ENCODE data around the gene RHBDL3.

The RHBDL3 gene

DNA sequence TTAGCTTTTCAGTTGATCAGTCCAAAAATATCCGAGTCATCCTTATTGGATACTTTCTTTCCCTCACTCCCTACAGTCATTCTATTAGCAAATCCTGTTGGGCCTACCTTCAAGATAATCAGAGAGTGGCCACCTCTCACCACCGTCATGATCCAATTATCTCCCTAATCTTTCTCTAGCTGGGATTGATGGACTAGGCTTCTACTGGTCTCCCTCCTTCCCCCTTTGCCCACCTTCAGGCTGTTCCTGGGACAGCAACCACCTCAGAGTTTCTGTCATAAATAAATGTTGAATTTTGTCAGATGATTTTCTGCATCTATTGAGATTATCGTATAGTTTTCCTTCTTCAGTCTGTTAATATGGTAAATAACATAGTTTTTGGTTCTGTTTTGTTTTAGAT is 16.2 kb upstream of the RHBDL3 start:
- no peak overlapping the region for H3K9ac ChIP-seq (ENCODE audit: low read length)
- no peak overlapping the region for H3K27ac ChIP-seq (ENCODE audit: low read length)
- no peaks in the 10 kb centered on the region for H3K4me1 ChIP-seq (ENCODE audit: low read length)
- no peaks in the 10 kb centered on the region for H3K36me3 ChIP-seq (replicated peaks; ENCODE audit: insufficient read depth, low read length)
- TF ChIP-seq EZH2 (optimal IDR thresholded peaks at IDR 0.05; ENCODE audit: low read depth, low read length), result no peak
- TF ChIP-seq EZH2phosphoT487 (IDR thresholded peaks at IDR 0.05; ENCODE audit: low read length), result no peak
- TF ChIP-seq, protein P1, sequence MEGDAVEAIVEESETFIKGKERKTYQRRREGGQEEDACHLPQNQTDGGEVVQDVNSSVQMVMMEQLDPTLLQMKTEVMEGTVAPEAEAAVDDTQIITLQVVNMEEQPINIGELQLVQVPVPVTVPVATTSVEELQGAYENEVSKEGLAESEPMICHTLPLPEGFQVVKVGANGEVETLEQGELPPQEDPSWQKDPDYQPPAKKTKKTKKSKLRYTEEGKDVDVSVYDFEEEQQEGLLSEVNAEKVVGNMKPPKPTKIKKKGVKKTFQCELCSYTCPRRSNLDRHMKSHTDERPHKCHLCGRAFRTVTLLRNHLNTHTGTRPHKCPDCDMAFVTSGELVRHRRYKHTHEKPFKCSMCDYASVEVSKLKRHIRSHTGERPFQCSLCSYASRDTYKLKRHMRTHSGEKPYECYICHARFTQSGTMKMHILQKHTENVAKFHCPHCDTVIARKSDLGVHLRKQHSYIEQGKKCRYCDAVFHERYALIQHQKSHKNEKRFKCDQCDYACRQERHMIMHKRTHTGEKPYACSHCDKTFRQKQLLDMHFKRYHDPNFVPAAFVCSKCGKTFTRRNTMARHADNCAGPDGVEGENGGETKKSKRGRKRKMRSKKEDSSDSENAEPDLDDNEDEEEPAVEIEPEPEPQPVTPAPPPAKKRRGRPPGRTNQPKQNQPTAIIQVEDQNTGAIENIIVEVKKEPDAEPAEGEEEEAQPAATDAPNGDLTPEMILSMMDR (IDR thresholded peaks at IDR 0.05; ENCODE audit: low read length), result no peak
- H2AFZ ChIP-seq (ENCODE audit: low read length), result no peak overlapping the region
- no peak overlapping the region for H3K4me2 ChIP-seq (ENCODE audit: low read depth, low read length)
- no peaks in the 10 kb centered on the region for H3F3A ChIP-seq (ENCODE audit: insufficient read depth, low read length)
- H4K20me1 ChIP-seq (ENCODE audit: insufficient read depth, low read length), result no peaks in the 10 kb centered on the region; the same call in 1 of the 2 replicates
- no peaks in the 10 kb centered on the region for H3K79me2 ChIP-seq (ENCODE audit: low read length)
- no peaks in the 10 kb centered on the region for H3K27me3 ChIP-seq (replicated peaks; ENCODE audit: insufficient read depth, low read length)
- DNase-seq, result no peak
- H3K4me3 ChIP-seq (ENCODE audit: low read length), result no peak overlapping the region
- no peaks in the 10 kb centered on the region for H3K9me3 ChIP-seq (replicated peaks; ENCODE audit: insufficient read depth, low read length)
- H3K9me2 ChIP-seq (replicated peaks; ENCODE audit: insufficient read depth, low read length), result no peaks in the 10 kb centered on the region

DNA sequence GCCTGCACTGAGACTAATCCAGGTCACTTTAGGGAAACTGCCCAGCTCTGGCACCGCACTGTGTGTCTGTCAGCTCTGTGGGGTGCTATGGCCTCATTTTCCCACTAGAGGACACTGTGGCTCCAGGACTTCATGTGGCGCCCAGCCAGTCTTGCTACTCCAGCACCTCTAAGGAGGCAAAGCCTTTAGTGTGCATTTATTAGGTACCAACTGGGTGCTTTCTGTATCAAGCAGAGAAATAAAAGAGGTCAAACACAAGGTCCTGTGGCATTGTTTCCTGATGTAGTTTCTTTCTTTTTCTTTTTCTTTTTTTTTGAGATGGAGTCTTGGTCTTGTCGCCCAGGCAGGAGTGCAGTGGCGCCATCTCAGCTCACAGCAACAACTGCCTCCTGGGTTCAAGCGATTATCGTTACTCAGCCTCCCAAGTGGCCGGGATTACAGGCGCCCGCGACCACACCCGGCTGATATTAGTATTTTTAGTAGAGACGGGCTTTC is 12.5 kb upstream of the RHBDL3 start:
- Histone ChIP-seq H3K4me2 (ENCODE audit: low read depth, low read length) (no peak overlapping the region), H3K27me3 (replicated peaks; ENCODE audit: insufficient read depth, low read length) (no peaks in the 10 kb centered on the region), H4K20me1 (ENCODE audit: insufficient read depth, low read length) (no peaks in the 10 kb centered on the region; the same call in 1 of the 2 replicates), H3K4me1 (ENCODE audit: low read length) (no peaks in the 10 kb centered on the region), H3K79me2 (ENCODE audit: low read length) (no peaks in the 10 kb centered on the region), H3K9me2 (replicated peaks; ENCODE audit: insufficient read depth, low read length) (no peaks in the 10 kb centered on the region), H2AFZ (ENCODE audit: low read length) (no peak overlapping the region), H3F3A (ENCODE audit: insufficient read depth, low read length) (no peaks in the 10 kb centered on the region), H3K36me3 (replicated peaks; ENCODE audit: insufficient read depth, low read length) (no peaks in the 10 kb centered on the region), H3K9me3 (replicated peaks; ENCODE audit: insufficient read depth, low read length) (no peaks in the 10 kb centered on the region), H3K27ac (ENCODE audit: low read length) (no peak overlapping the region), H3K9ac (ENCODE audit: low read length) (no peak overlapping the region), H3K4me3 (ENCODE audit: low read length) (no peak overlapping the region)
- DNase-seq, result peak; percentile 76
- TF ChIP-seq, protein P1 (IDR thresholded peaks at IDR 0.05; ENCODE audit: low read length), result peak; percentile 98
- no peak for TF ChIP-seq EZH2phosphoT487 (IDR thresholded peaks at IDR 0.05; ENCODE audit: low read length)

DNA sequence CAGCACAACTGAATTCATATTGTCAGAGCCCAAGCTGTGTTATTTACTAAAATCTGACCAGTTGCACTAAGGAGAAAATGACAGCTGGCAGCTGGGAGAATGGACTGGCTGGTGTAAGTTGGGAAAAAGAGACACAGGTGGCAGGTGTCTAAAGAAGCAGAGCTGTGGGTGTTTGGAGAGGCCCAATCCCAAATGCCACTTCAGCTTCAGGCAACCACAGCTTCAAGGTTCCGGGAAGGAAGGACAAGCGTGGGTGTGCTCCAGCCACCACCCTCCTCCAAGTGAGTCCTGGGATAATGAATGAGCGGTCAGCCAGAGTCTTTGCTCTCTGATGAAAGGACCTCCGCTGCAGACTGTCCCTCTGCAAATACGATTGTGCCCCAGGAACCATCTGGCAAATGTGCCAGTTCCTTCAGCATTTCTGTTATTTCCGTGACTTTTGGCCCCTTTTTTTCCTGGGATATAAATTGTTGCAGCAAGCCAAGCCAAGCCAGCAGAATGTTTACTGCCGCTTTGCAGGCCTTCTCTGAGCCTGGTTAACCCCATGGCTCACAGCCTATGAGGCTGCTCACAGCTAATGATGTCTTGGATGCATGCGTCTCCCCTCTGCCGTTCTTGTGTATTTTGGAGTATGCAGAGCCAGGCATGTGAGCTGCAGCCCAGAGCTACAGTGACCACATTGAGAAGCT is 9.5 kb upstream of the RHBDL3 start:
- no peaks in the 10 kb centered on the region for H3K9me3 ChIP-seq (replicated peaks; ENCODE audit: insufficient read depth, low read length)
- no peak overlapping the region for H3K4me3 ChIP-seq (ENCODE audit: low read length)
- H3K4me1 ChIP-seq (ENCODE audit: low read length), result no peaks in the 10 kb centered on the region
- H4K20me1 ChIP-seq (ENCODE audit: insufficient read depth, low read length), result no peaks in the 10 kb centered on the region; the same call in 1 of the 2 replicates
- H3K27me3 ChIP-seq (replicated peaks; ENCODE audit: insufficient read depth, low read length), result no peaks in the 10 kb centered on the region
- H3K79me2 ChIP-seq (ENCODE audit: low read length), result no peaks in the 10 kb centered on the region
- TF ChIP-seq EZH2phosphoT487 (IDR thresholded peaks at IDR 0.05; ENCODE audit: low read length) (no peak), EZH2 (optimal IDR thresholded peaks at IDR 0.05; ENCODE audit: low read depth, low read length) (no peak)
- TF ChIP-seq, protein P1 (IDR thresholded peaks at IDR 0.05; ENCODE audit: low read length), result no peak
- H3F3A ChIP-seq (ENCODE audit: insufficient read depth, low read length), result no peaks in the 10 kb centered on the region
- no peak overlapping the region for H3K4me2 ChIP-seq (ENCODE audit: low read depth, low read length)
- H3K9me2 ChIP-seq (replicated peaks; ENCODE audit: insufficient read depth, low read length), result no peaks in the 10 kb centered on the region
- H3K9ac ChIP-seq (ENCODE audit: low read length), result no peak overlapping the region
- H3K27ac ChIP-seq (ENCODE audit: low read length), result no peak overlapping the region
- no peaks in the 10 kb centered on the region for H3K36me3 ChIP-seq (replicated peaks; ENCODE audit: insufficient read depth, low read length)
- DNase-seq, result no peak
- no peak overlapping the region for H2AFZ ChIP-seq (ENCODE audit: low read length)
